ENCODE measurements around the gene CHSY1. TPM values are rescaled to one million over a fixed set of nuclear protein-coding genes. Genes with fewer than 3 reads are reported as not detected.
A peak's percentile ranks its signal among the peaks of the same experiment; 100 is the strongest.

CHSY1 gene
- polyA plus RNA-seq, 2 of the 4 experiments (the other 2 are of a cell fraction) = 16.0 to 28.1 TPM

GRCh38 chr15:101131489-101132389, 120.1 kb downstream of the CHSY1 start:
- no peak for FAIRE-seq
- H3K4me2 ChIP-seq = no peak overlapping the region
- ATAC-seq = no peak
- H3K4me3 ChIP-seq = no peak overlapping the region
- 71% methylated on average over 18 of the region's 18 CpGs for WGBS (ENCODE audit: missing lambda C conversion rate)
- TF ChIP-seq MAFK (IDR thresholded peaks at IDR 0.05; ENCODE audit: partially characterized antibody) (peak; percentile 64), KDM1A (IDR thresholded peaks at IDR 0.05; ENCODE audit: low read depth) (no peak), HDAC2 (IDR thresholded peaks at IDR 0.05) (no peak), NR3C1 (IDR thresholded peaks at IDR 0.05) (no peak), RFX5 (IDR thresholded peaks at IDR 0.05) (no peak), ESRRA (IDR thresholded peaks at IDR 0.05; ENCODE audit: borderline replicate concordance, low read length) (no peak)
- H3K27ac ChIP-seq = no peak overlapping the region
- POLR2A ChIA-PET = no interaction called here
- no peaks in the 10 kb centered on the region for H3K4me1 ChIP-seq
- peaks cover 28% of the 10 kb centered on the region for H3K9me3 ChIP-seq
- DNase-seq (ENCODE audit: low read depth in 1 of 2, low spot score in 1 of 2) = no peak
- CTCF ChIA-PET = interaction anchor here (1.2 to 1.6 kb wide), 3 partner anchors 17 to 126 kb away, joined by 3 to 4 read pairs (median 3); no protein-coding TSS in a partner anchor

GRCh38 chr15:101129851-101130380, 121.9 kb downstream of the CHSY1 start:
- ChIA-PET CTCF (interaction anchor here (0.6 kb wide), 1 partner anchor 108 kb away, joined by 4 read pairs; no protein-coding TSS in a partner anchor), POLR2A (no interaction called here)
- Histone ChIP-seq H3K9me3 (peaks cover 26% of the 10 kb centered on the region), H3K27ac (no peak overlapping the region), H3K4me1 (no peaks in the 10 kb centered on the region), H3K4me2 (no peak overlapping the region), H3K4me3 (no peak overlapping the region)
- whole genome bisulfite sequencing (ENCODE audit: missing lambda C conversion rate) = 68% methylated on average over 4 of the region's 4 CpGs
- no peak for TF ChIP-seq ZNF302 (CRISPR knock-in tag; IDR thresholded peaks at IDR 0.05)
- TF ChIP-seq HDAC2 (IDR thresholded peaks at IDR 0.05) = no peak
- TF ChIP-seq ZFP36 (IDR thresholded peaks at IDR 0.05; ENCODE audit: borderline replicate concordance, partially characterized antibody) = peak; percentile 23
- no peak for TF ChIP-seq TFCP2L1 (CRISPR knock-in tag; IDR thresholded peaks at IDR 0.05)
- TF ChIP-seq BCL3 (IDR thresholded peaks at IDR 0.05) = no peak
- no peak for DNase-seq (ENCODE audit: low read depth in 1 of 2, low spot score in 1 of 2)
- FAIRE-seq = no peak
- ATAC-seq = no peak

- CTCF ChIA-PET = interaction anchor here (0.6 to 1.1 kb wide), 2 partner anchors 38 to 561 kb away, joined by 3 read pairs; no protein-coding TSS in a partner anchor
- no peak for FAIRE-seq
Measured at GRCh38 chr15:101128221-101129015, 123.4 kb downstream of the CHSY1 start.

More at GRCh38 chr15:101128221-101129015, 123.4 kb downstream of the CHSY1 start:
- no peaks in the 10 kb centered on the region for H3K4me1 ChIP-seq
- ATAC-seq (no peak), DNase-seq (ENCODE audit: low read depth in 1 of 2, low spot score in 1 of 2) (no peak)
- POLR2A ChIA-PET = no interaction called here
- H3K27ac ChIP-seq = no peak overlapping the region
- H3K4me2 ChIP-seq = no peak overlapping the region
- peaks cover 20% of the 10 kb centered on the region for H3K9me3 ChIP-seq
- TF ChIP-seq KDM1A (IDR thresholded peaks at IDR 0.05; ENCODE audit: low read depth) (no peak), TFCP2L1 (CRISPR knock-in tag; IDR thresholded peaks at IDR 0.05) (no peak), CBX2 (IDR thresholded peaks at IDR 0.05; ENCODE audit: borderline replicate concordance, low read depth) (no peak), E2F6 (IDR thresholded peaks at IDR 0.05; ENCODE audit: borderline replicate concordance, low read depth) (no peak), NFE2L2 (conservative IDR thresholded peaks at IDR 0.05; ENCODE audit: low read length) (no peak), ELK1 (IDR thresholded peaks at IDR 0.05; ENCODE audit: low read depth, low read length) (no peak), SREBF2 (IDR thresholded peaks at IDR 0.05) (no peak), KDM5A (IDR thresholded peaks at IDR 0.05) (no peak), FOSL2 (IDR thresholded peaks at IDR 0.05) (no peak), FOSL2 (CRISPR knock-in tag; IDR thresholded peaks at IDR 0.05) (no peak), CEBPB (IDR thresholded peaks at IDR 0.05) (no peak), MAZ (IDR thresholded peaks at IDR 0.05; ENCODE audit: borderline replicate concordance, low read depth, low read length) (no peak), ZFP36 (IDR thresholded peaks at IDR 0.05; ENCODE audit: borderline replicate concordance, partially characterized antibody) (no peak), RNF2 (IDR thresholded peaks at IDR 0.05; ENCODE audit: borderline replicate concordance, low read depth) (no peak), EHF (CRISPR knock-in tag; IDR thresholded peaks at IDR 0.05) (no peak), RAD21 (conservative IDR thresholded peaks at IDR 0.05 in 1 of 2, IDR thresholded peaks at IDR 0.05 in 1 of 2) (no peak), PHF8 (IDR thresholded peaks at IDR 0.05; ENCODE audit: borderline replicate concordance, low read depth) (no peak), CTCF (IDR thresholded peaks at IDR 0.05) (no peak), EP300 (IDR thresholded peaks at IDR 0.05) (no peak), EHMT2 (IDR thresholded peaks at IDR 0.05; ENCODE audit: low read depth) (no peak)
- no peak overlapping the region for H3K4me3 ChIP-seq
- WGBS (ENCODE audit: missing lambda C conversion rate) = 73% methylated on average over 18 of the region's 18 CpGs

Measured in A549 (cell line).